GM23338 (cell line): ENCODE data around the gene ARFGEF2. TPM values are rescaled to one million over a fixed set of nuclear protein-coding genes. Genes with fewer than 3 reads are reported as not detected.

Source experiments
- ATAC-seq: fragments of 200-7000 bp; cut with Tn5 transposase; 3 replicates; pipeline ENCODE4 v1.9.1; 2020
- DNase-seq: peaks from one replicate; pipeline ENCODE4 v3.0.0-alpha.2; 2015; ENCODE audit warnings: low spot score
- H2AFZ ChIP-seq: fragments of 200-600 bp; sonication (generic); 2 replicates; pipeline ENCODE4 v1.8.0; 2016; ENCODE audit warnings: antibody characterized with exemption, mild to moderate bottlenecking, moderate library complexity
- H3F3A ChIP-seq: fragments of 200-600 bp; sonication (generic); replicated peaks from 2 replicates; pipeline ENCODE4 v1.8.0; 2017; ENCODE audit warnings: antibody characterized with exemption, mixed run types, low read depth
- H3K27ac ChIP-seq: fragments of 200-600 bp; sonication (generic); 2 replicates; pipeline ENCODE4 v1.6.1; 2016; ENCODE audit warnings: low read depth
- H3K27me3 ChIP-seq: fragments of 200-600 bp; sonication (generic); 2 replicates; pipeline ENCODE4 v1.8.0; 2016; ENCODE audit warnings: mild to moderate bottlenecking, mixed run types, moderate library complexity; ENCODE audit not compliant: insufficient read depth
- H3K36me3 ChIP-seq: fragments of 200-600 bp; sonication (generic); 2 replicates; pipeline ENCODE4 v1.8.0; 2016; ENCODE audit warnings: mild to moderate bottlenecking; ENCODE audit not compliant: insufficient read depth
- H3K4me1 ChIP-seq: fragments of 200-600 bp; sonication (generic); 2 replicates; pipeline ENCODE4 v1.8.0; 2016; ENCODE audit warnings: mild to moderate bottlenecking, moderate library complexity; ENCODE audit not compliant: insufficient read depth
- H3K4me2 ChIP-seq: fragments of 200-600 bp; sonication (generic); 2 replicates; pipeline ENCODE4 v1.7.1; 2017; ENCODE audit warnings: mixed run types
- H3K4me3 ChIP-seq: fragments of 200-600 bp; sonication (generic); 2 replicates; pipeline ENCODE4 v1.6.1; 2016; ENCODE audit warnings: mixed run types
- H3K79me2 ChIP-seq: fragments of 200-600 bp; sonication (generic); replicated peaks from 2 replicates; pipeline ENCODE4 v1.8.0; 2017; ENCODE audit warnings: mild to moderate bottlenecking; ENCODE audit not compliant: insufficient read depth
- H3K9me2 ChIP-seq: fragments of 200-600 bp; sonication (generic); 2 replicates; pipeline ENCODE4 v1.8.0; 2017; ENCODE audit not compliant: insufficient read depth
- H4K20me1 ChIP-seq: fragments of 200-600 bp; sonication (generic); replicated peaks from 2 replicates; pipeline ENCODE4 v1.8.0; 2017; ENCODE audit warnings: mild to moderate bottlenecking; ENCODE audit not compliant: insufficient read depth
- H3K27ac Mint-ChIP-seq: 2 replicates; pipeline ENCODE4 v1.8.0; 2020; ENCODE audit warnings: inconsistent platforms, mild to moderate bottlenecking, moderate library complexity, mixed read lengths
- H3K27me3 Mint-ChIP-seq: 3 replicates; pipeline ENCODE4 v1.8.0; 2022; ENCODE audit warnings: low read depth, mild to moderate bottlenecking, moderate library complexity, mixed read lengths, inconsistent platforms; ENCODE audit not compliant: insufficient read depth, poor library complexity
- H3K36me3 Mint-ChIP-seq: 3 replicates; pipeline ENCODE4 v1.8.0; 2021; ENCODE audit warnings: low read depth, mild to moderate bottlenecking, inconsistent platforms, moderate library complexity, mixed read lengths
- H3K4me1 Mint-ChIP-seq: 3 replicates; pipeline ENCODE4 v1.8.0; 2020; ENCODE audit warnings: mild to moderate bottlenecking, inconsistent platforms, mixed read lengths
- H3K4me3 Mint-ChIP-seq: 3 replicates; pipeline ENCODE4 v1.8.0; 2021; ENCODE audit warnings: moderate library complexity, mild to moderate bottlenecking, inconsistent platforms, mixed read lengths
- H3K9me3 Mint-ChIP-seq: 3 replicates; pipeline ENCODE4 v1.8.0; 2020; ENCODE audit warnings: moderate library complexity, mild to moderate bottlenecking, inconsistent platforms, mixed read lengths
- CREB1 ChIP-seq: fragments of 250-450 bp; sonication (Bioruptor Pico); IDR thresholded peaks from 2 replicates; pipeline ENCODE4 v1.5.0; 2020; ENCODE audit warnings: low read depth, mild to moderate bottlenecking, moderate library complexity
- EZH2 ChIP-seq: fragments of 200-600 bp; sonication (generic); IDR thresholded peaks from one replicate; pipeline ENCODE4 v1.8.0; 2017; ENCODE audit warnings: antibody characterized with exemption, mild to moderate bottlenecking, low read depth; ENCODE audit not compliant: unreplicated experiment
- EZH2phosphoT487 ChIP-seq: fragments of 200-600 bp; sonication (generic); IDR thresholded peaks from one replicate; pipeline ENCODE4 v1.8.1; 2018; ENCODE audit warnings: antibody characterized with exemption; ENCODE audit not compliant: unreplicated experiment
- JUNB ChIP-seq: IDR thresholded peaks from one replicate; pipeline ENCODE4 v1.6.1; 2016; ENCODE audit warnings: antibody characterized with exemption; ENCODE audit not compliant: unreplicated experiment
- NANOG ChIP-seq: IDR thresholded peaks from 2 replicates; pipeline ENCODE4 v1.6.1; 2016; ENCODE audit warnings: antibody characterized with exemption, borderline replicate concordance
- POLR2AphosphoS5 ChIP-seq: IDR thresholded peaks from 2 replicates; pipeline ENCODE4 v1.6.1; 2016; ENCODE audit warnings: antibody characterized with exemption, low read depth
- STAT1 ChIP-seq: IDR thresholded peaks from one replicate; pipeline ENCODE4 v1.6.1; 2016; ENCODE audit warnings: antibody characterized with exemption; ENCODE audit not compliant: unreplicated experiment
- ZNF114 ChIP-seq: fragments of 250-450 bp; sonication (Bioruptor Pico); IDR thresholded peaks from 2 replicates; pipeline ENCODE4 v1.5.0; 2020; ENCODE audit warnings: mild to moderate bottlenecking, moderate library complexity
- ZNF331 ChIP-seq: fragments of 250-450 bp; sonication (Bioruptor Pico); IDR thresholded peaks from 2 replicates; pipeline ENCODE4 v1.5.0; 2020; ENCODE audit warnings: low read depth, mild to moderate bottlenecking, moderate library complexity
- polyA plus RNA-seq: library from polyadenylated mRNA; unstranded; fragments of >200 nt; fragmentation: Nextera tagmentation; extraction: Ambion mirVana; gene quantifications from 2 replicates; pipeline ENCODE4 v1.2.1, GENCODE V29; 2016
- total RNA-seq: library from RNA; depleted of rRNA; stranded (reverse); fragments of >200 nt; shearing (Covaris generic); gene quantifications from 2 replicates; pipeline ENCODE4 v1.2.3, GENCODE V29; 2014
- TF ChIP-seq, protein P1 (sequence below): IDR thresholded peaks from one replicate; pipeline ENCODE4 v1.6.1; 2018; ENCODE audit warnings: antibody characterized with exemption; ENCODE audit not compliant: unreplicated experiment
- TF ChIP-seq, protein P2 (sequence below): IDR thresholded peaks from 2 replicates; pipeline ENCODE4 v1.6.1; 2016; ENCODE audit warnings: antibody characterized with exemption
- TF ChIP-seq, protein P3 (sequence below), 2 experiments: fragments of 200-600 bp in 1 of 2; sonication (generic) in 1 of 2; conservative IDR thresholded peaks; 2 replicates each; pipeline versions ENCODE4 v1.5.1 to v1.6.1; 2016 to 2017; ENCODE audit warnings: antibody characterized with exemption in 2 of 2, low read depth in 2 of 2, mild to moderate bottlenecking in 2 of 2, moderate library complexity in 1 of 2

ARFGEF2 gene
- total and polyA plus RNA-seq, 2 experiments from 2014 or later, result 7.2 to 25.5 TPM

DNA sequence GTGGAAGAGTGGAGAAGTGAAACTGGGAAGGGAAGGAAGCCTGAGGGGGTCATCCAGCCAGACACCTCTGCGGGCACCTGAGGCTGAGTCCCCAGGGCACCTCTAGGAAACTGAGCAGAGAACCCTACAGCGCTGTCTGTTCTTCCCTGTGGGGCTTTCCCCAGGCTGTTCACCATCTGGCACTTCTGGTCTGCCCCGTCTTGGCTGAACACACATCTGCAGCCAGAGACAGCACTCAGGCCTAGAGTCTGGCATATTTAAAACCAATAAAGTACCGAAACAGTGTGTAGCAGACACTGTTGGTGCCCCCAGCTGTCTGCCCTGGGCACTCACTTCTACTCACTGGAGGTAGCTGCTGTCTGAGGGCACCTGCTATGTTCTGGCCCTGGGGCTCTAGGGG is 9.4 kb upstream of the ARFGEF2 start (continued):
- TF ChIP-seq, protein P1, sequence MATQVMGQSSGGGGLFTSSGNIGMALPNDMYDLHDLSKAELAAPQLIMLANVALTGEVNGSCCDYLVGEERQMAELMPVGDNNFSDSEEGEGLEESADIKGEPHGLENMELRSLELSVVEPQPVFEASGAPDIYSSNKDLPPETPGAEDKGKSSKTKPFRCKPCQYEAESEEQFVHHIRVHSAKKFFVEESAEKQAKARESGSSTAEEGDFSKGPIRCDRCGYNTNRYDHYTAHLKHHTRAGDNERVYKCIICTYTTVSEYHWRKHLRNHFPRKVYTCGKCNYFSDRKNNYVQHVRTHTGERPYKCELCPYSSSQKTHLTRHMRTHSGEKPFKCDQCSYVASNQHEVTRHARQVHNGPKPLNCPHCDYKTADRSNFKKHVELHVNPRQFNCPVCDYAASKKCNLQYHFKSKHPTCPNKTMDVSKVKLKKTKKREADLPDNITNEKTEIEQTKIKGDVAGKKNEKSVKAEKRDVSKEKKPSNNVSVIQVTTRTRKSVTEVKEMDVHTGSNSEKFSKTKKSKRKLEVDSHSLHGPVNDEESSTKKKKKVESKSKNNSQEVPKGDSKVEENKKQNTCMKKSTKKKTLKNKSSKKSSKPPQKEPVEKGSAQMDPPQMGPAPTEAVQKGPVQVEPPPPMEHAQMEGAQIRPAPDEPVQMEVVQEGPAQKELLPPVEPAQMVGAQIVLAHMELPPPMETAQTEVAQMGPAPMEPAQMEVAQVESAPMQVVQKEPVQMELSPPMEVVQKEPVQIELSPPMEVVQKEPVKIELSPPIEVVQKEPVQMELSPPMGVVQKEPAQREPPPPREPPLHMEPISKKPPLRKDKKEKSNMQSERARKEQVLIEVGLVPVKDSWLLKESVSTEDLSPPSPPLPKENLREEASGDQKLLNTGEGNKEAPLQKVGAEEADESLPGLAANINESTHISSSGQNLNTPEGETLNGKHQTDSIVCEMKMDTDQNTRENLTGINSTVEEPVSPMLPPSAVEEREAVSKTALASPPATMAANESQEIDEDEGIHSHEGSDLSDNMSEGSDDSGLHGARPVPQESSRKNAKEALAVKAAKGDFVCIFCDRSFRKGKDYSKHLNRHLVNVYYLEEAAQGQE, result no peak
- TF ChIP-seq, protein P2, sequence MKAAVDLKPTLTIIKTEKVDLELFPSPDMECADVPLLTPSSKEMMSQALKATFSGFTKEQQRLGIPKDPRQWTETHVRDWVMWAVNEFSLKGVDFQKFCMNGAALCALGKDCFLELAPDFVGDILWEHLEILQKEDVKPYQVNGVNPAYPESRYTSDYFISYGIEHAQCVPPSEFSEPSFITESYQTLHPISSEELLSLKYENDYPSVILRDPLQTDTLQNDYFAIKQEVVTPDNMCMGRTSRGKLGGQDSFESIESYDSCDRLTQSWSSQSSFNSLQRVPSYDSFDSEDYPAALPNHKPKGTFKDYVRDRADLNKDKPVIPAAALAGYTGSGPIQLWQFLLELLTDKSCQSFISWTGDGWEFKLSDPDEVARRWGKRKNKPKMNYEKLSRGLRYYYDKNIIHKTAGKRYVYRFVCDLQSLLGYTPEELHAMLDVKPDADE, result no peak
- TF ChIP-seq STAT1 (no peak), CREB1 (no peak)

DNA sequence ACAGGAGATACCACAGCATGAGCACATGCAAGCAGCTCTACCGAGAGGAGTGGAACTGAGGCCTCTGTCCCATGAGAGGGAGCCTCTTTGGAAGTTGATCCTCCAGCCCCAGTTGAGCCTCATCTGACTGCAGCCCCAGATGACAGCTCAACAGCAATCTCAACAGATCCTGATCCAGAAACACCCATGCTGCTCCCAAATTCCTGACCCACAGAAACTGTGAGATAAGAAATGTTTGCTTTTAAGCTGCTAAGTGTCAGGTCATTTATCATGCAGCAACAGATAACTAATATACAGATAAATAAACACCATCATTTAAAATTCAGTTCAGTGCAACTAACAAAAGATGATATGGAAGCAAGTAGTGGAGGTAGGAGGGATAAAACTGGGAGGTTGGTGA is 4.8 kb upstream of the ARFGEF2 start:
- Histone ChIP-seq H3K27me3 (no peaks in the 10 kb centered on the region), H4K20me1 (no peaks in the 10 kb centered on the region), H3K79me2 (no peaks in the 10 kb centered on the region), H2AFZ (0 out of 2 replicates have a peak overlapping the region, but pooled peaks have one; percentile 14), H3K4me1 (peaks cover 7% of the 10 kb centered on the region; the same call in 1 of the 2 replicates), H3K9me2 (no peaks in the 10 kb centered on the region), H3K27ac (no peak overlapping the region), H3K4me2 (no peak overlapping the region), H3K4me3 (no peak overlapping the region), H3F3A (0 out of 2 replicates have a peak, but pooled peaks cover 6% of the 10 kb centered on the region), H3K36me3 (no peaks in the 10 kb centered on the region)
- no peak overlapping the region for H3K27ac Mint-ChIP-seq
- H3K4me3 Mint-ChIP-seq, result no peak overlapping the region
- DNase-seq (no peak), ATAC-seq (no peak)
- H3K4me1 Mint-ChIP-seq, result peaks cover 2% of the 10 kb centered on the region; the same call in 2 of the 3 replicates
- H3K9me3 Mint-ChIP-seq, result no peaks in the 10 kb centered on the region; the same call in 2 of the 3 replicates
- H3K36me3 Mint-ChIP-seq, result no peaks in the 10 kb centered on the region
- H3K27me3 Mint-ChIP-seq, result peaks cover 8% of the 10 kb centered on the region
- TF ChIP-seq ZNF114 (CRISPR knock-in tag) (no peak), POLR2AphosphoS5 (no peak), EZH2 (no peak), CREB1 (no peak), EZH2phosphoT487 (no peak), JUNB (no peak), NANOG (no peak), ZNF331 (CRISPR knock-in tag) (no peak)
- TF ChIP-seq, protein P3, sequence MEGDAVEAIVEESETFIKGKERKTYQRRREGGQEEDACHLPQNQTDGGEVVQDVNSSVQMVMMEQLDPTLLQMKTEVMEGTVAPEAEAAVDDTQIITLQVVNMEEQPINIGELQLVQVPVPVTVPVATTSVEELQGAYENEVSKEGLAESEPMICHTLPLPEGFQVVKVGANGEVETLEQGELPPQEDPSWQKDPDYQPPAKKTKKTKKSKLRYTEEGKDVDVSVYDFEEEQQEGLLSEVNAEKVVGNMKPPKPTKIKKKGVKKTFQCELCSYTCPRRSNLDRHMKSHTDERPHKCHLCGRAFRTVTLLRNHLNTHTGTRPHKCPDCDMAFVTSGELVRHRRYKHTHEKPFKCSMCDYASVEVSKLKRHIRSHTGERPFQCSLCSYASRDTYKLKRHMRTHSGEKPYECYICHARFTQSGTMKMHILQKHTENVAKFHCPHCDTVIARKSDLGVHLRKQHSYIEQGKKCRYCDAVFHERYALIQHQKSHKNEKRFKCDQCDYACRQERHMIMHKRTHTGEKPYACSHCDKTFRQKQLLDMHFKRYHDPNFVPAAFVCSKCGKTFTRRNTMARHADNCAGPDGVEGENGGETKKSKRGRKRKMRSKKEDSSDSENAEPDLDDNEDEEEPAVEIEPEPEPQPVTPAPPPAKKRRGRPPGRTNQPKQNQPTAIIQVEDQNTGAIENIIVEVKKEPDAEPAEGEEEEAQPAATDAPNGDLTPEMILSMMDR (conservative IDR thresholded peaks at IDR 0.05; ENCODE audit: low read depth in 2 of 2), result no peak
- TF ChIP-seq, protein P1, result no peak
- TF ChIP-seq, protein P2, result no peak
